Measurements from ENCODE around the gene KRT32.

GRCh38 chr17:41475421-41475820 is 8.2 kb upstream of the KRT32 start:
- TF ChIP-seq, protein P1, sequence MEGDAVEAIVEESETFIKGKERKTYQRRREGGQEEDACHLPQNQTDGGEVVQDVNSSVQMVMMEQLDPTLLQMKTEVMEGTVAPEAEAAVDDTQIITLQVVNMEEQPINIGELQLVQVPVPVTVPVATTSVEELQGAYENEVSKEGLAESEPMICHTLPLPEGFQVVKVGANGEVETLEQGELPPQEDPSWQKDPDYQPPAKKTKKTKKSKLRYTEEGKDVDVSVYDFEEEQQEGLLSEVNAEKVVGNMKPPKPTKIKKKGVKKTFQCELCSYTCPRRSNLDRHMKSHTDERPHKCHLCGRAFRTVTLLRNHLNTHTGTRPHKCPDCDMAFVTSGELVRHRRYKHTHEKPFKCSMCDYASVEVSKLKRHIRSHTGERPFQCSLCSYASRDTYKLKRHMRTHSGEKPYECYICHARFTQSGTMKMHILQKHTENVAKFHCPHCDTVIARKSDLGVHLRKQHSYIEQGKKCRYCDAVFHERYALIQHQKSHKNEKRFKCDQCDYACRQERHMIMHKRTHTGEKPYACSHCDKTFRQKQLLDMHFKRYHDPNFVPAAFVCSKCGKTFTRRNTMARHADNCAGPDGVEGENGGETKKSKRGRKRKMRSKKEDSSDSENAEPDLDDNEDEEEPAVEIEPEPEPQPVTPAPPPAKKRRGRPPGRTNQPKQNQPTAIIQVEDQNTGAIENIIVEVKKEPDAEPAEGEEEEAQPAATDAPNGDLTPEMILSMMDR (IDR thresholded peaks at IDR 0.05) = no peak
- TF ChIP-seq POLR2A (IDR thresholded peaks at IDR 0.05) (no peak), POLR2AphosphoS5 (IDR thresholded peaks at IDR 0.05) (no peak), EP300 (IDR thresholded peaks at IDR 0.05) (no peak)

Measured in sigmoid colon (tissue), 4 donors.